Uterus (tissue), 2 donors: ENCODE data around the gene SMIM5.

ENCODE experiments used
- CTCF ChIP-seq, 4 experiments: fragments of 200-600 bp in 2 of 4; fragments of 450-650 bp in 2 of 4; sonication (generic) in 2 of 4; IDR thresholded peaks; one replicate each; pipeline ENCODE4 v1.5.1; 2016 to 2019; ENCODE audit warnings: antibody characterized with exemption in 4 of 4, mild to moderate bottlenecking in 2 of 4, moderate library complexity in 1 of 4
- POLR2A ChIP-seq, 2 donors: fragments of 450-650 bp; IDR thresholded peaks; one replicate each; pipeline ENCODE4 v1.6.1; 2016; ENCODE audit warnings: antibody characterized with exemption in 2 of 2, mild to moderate bottlenecking in 1 of 2, moderate library complexity in 1 of 2

- TF ChIP-seq CTCF (IDR thresholded peaks at IDR 0.05) (no peak), POLR2A (IDR thresholded peaks at IDR 0.05) (no peak)
These were observed 13.8 kb downstream of the SMIM5 start for GRCh38 chr17:75647061-75647460.
